Breast epithelium (tissue), 3 donors: ENCODE results near the gene ZNF496.
"Not testable (repeated sequence)": the region's sequence is repeated elsewhere in the genome, so short reads cannot be mapped to it uniquely, and the experiment has no call there.

Experiments
- POLR2A ChIP-seq: fragments of 450-650 bp; IDR thresholded peaks from one replicate; pipeline ENCODE4 v1.6.1; 2016; ENCODE audit warnings: antibody characterized with exemption, mild to moderate bottlenecking, moderate library complexity
- POLR2AphosphoS5 ChIP-seq, 3 donors: sonication (generic); formaldehyde crosslinking; IDR thresholded peaks; one replicate each; pipeline ENCODE4 v1.6.1; 2017; ENCODE audit warnings: antibody characterized with exemption in 3 of 3
- TF ChIP-seq, protein P1 (sequence below), 3 donors: fragments of 450-650 bp; IDR thresholded peaks; one replicate each; pipeline ENCODE4 v1.5.1; 2016 to 2017; ENCODE audit warnings: antibody characterized with exemption in 3 of 3, mild to moderate bottlenecking in 3 of 3, moderate library complexity in 3 of 3

DNA sequence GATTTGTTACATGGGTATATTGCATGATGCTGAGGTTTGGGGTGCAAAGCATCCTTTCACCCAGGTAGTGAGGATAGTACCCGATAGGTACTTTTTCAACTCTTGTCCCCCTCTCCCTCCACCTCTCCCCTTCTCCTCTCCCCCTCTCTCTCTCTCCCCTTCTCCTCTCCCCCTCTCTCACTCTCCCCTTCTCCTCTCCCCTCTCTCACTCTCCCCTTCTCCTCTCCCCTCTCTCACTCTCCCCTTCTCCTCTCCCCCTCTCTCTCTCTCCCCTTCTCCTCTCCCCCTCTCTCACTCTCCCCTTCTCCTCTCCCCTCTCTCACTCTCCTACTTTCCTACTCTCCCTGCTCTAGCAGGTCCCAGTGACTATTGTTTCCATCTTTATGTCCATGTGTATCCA, 31.3 kb upstream of the ZNF496 start:
- TF ChIP-seq, protein P1, sequence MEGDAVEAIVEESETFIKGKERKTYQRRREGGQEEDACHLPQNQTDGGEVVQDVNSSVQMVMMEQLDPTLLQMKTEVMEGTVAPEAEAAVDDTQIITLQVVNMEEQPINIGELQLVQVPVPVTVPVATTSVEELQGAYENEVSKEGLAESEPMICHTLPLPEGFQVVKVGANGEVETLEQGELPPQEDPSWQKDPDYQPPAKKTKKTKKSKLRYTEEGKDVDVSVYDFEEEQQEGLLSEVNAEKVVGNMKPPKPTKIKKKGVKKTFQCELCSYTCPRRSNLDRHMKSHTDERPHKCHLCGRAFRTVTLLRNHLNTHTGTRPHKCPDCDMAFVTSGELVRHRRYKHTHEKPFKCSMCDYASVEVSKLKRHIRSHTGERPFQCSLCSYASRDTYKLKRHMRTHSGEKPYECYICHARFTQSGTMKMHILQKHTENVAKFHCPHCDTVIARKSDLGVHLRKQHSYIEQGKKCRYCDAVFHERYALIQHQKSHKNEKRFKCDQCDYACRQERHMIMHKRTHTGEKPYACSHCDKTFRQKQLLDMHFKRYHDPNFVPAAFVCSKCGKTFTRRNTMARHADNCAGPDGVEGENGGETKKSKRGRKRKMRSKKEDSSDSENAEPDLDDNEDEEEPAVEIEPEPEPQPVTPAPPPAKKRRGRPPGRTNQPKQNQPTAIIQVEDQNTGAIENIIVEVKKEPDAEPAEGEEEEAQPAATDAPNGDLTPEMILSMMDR (IDR thresholded peaks at IDR 0.05), result not testable (repeated sequence)
- TF ChIP-seq POLR2A; POLR2AphosphoS5 (IDR thresholded peaks at IDR 0.05): not testable (repeated sequence)
